Bronchial smooth muscle cell (primary cell): Measurements from ENCODE around the gene CCDC167. TPM values are rescaled to one million over a fixed set of nuclear protein-coding genes. Genes with fewer than 3 reads are reported as not detected.

ENCODE experiments used
- total RNA-seq: library from RNA; depleted of rRNA; stranded (reverse); fragments of >200 nt; gene quantifications from 2 replicates; pipeline ENCODE4 v1.2.1, GENCODE V29; 2014

The CCDC167 gene
- total RNA-seq, result 10.3 and 11.3 TPM in 2 replicates

GRCh38 chr6:37499433-37500293 lies at the start of gene CCDC167:
Gene CCDC167 (minus strand): TSS chr6:37499893. CDS start chr6:37499863, 30 bp downstream.

Other genes starting within 250 kb of the CCDC167 start
- gene TBC1D22B, start 242.1 kb downstream of the CCDC167 start, total RNA-seq, result 3.3 and 3.4 TPM in 2 replicates
- 1.3 and 2.0 TPM in 2 replicates for gene TMEM217, start 241.7 kb downstream of the CCDC167 start, total RNA-seq
- gene RNF8, start 145.9 kb downstream of the CCDC167 start, total RNA-seq, result 25.1 and 25.2 TPM in 2 replicates
- 34.7 and 38.9 TPM in 2 replicates for gene CMTR1, start 66.7 kb downstream of the CCDC167 start, total RNA-seq
- gene MDGA1, start 198.0 kb upstream of the CCDC167 start, total RNA-seq, result 4.4 and 8.6 TPM in 2 replicates